ENCODE measurements around the gene TAPT1. TPM values are rescaled to one million over a fixed set of nuclear protein-coding genes. Genes with fewer than 3 reads are reported as not detected.

Gene TAPT1
- total and polyA plus RNA-seq, 3 donors from 2014 or later, result 38.4 to 117 (median 46.1) TPM

- H3K27ac ChIP-seq, result no peak overlapping the region
- TF ChIP-seq POLR2A (IDR thresholded peaks at IDR 0.05), result no peak
- TF ChIP-seq, protein P1, sequence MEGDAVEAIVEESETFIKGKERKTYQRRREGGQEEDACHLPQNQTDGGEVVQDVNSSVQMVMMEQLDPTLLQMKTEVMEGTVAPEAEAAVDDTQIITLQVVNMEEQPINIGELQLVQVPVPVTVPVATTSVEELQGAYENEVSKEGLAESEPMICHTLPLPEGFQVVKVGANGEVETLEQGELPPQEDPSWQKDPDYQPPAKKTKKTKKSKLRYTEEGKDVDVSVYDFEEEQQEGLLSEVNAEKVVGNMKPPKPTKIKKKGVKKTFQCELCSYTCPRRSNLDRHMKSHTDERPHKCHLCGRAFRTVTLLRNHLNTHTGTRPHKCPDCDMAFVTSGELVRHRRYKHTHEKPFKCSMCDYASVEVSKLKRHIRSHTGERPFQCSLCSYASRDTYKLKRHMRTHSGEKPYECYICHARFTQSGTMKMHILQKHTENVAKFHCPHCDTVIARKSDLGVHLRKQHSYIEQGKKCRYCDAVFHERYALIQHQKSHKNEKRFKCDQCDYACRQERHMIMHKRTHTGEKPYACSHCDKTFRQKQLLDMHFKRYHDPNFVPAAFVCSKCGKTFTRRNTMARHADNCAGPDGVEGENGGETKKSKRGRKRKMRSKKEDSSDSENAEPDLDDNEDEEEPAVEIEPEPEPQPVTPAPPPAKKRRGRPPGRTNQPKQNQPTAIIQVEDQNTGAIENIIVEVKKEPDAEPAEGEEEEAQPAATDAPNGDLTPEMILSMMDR (IDR thresholded peaks at IDR 0.05), result no peak
- WGBS, 2 donors, result 84 to 88% methylated on average over 5 of the region's 5 CpGs
These were observed 109.1 kb downstream of the TAPT1 start for GRCh38 chr4:16117164-16117563.

GRCh38 chr4:16116493-16116990, 109.7 kb downstream of the TAPT1 start:
- 71 to 87% methylated on average over 3 of the region's 3 CpGs for WGBS, 2 donors
- H3K4me3 ChIP-seq, result no peak overlapping the region
- no peaks in the 10 kb centered on the region for H3K9me3 ChIP-seq

More at GRCh38 chr4:16117164-16117563, 109.1 kb downstream of the TAPT1 start:
- H3K4me3 ChIP-seq, result no peak overlapping the region
- H3K36me3 ChIP-seq (ENCODE audit: low read depth, missing control alignments), result no peaks in the 10 kb centered on the region
- no peaks in the 10 kb centered on the region for H3K27me3 ChIP-seq
- intact Hi-C loops (cut with DNase I; ENCODE audit: low total_unique reads), result no loop called here
- no peak for DNase-seq
- no peaks in the 10 kb centered on the region for H3K9me3 ChIP-seq
- no peaks in the 10 kb centered on the region for H3K4me1 ChIP-seq

GRCh38 chr4:16116019-16116418, 110.3 kb downstream of the TAPT1 start:
- intact Hi-C loops (cut with DNase I; ENCODE audit: low total_unique reads), result no loop called here
- Histone ChIP-seq H3K27me3 (no peaks in the 10 kb centered on the region), H3K9me3 (no peaks in the 10 kb centered on the region), H3K4me3 (no peak overlapping the region), H3K4me1 (no peaks in the 10 kb centered on the region), H3K27ac (no peak overlapping the region), H3K36me3 (ENCODE audit: low read depth, missing control alignments) (no peaks in the 10 kb centered on the region)
- TF ChIP-seq, protein P1 (IDR thresholded peaks at IDR 0.05), result no peak
- TF ChIP-seq POLR2A (IDR thresholded peaks at IDR 0.05), result no peak
- 93 to 97% methylated on average over 7 of the region's 7 CpGs for WGBS, 2 donors
- no peak for DNase-seq

More at GRCh38 chr4:16116493-16116990, 109.7 kb downstream of the TAPT1 start:
- no peak overlapping the region for H3K27ac ChIP-seq
- no peaks in the 10 kb centered on the region for H3K27me3 ChIP-seq
- TF ChIP-seq, protein P1 (IDR thresholded peaks at IDR 0.05), result no peak
- TF ChIP-seq POLR2A (IDR thresholded peaks at IDR 0.05), result no peak
- no peaks in the 10 kb centered on the region for H3K36me3 ChIP-seq (ENCODE audit: low read depth, missing control alignments)
- H3K4me1 ChIP-seq, result no peaks in the 10 kb centered on the region
- DNase-seq, result no peak
- intact Hi-C loops (cut with DNase I; ENCODE audit: low total_unique reads), result no loop called here

DNA sequence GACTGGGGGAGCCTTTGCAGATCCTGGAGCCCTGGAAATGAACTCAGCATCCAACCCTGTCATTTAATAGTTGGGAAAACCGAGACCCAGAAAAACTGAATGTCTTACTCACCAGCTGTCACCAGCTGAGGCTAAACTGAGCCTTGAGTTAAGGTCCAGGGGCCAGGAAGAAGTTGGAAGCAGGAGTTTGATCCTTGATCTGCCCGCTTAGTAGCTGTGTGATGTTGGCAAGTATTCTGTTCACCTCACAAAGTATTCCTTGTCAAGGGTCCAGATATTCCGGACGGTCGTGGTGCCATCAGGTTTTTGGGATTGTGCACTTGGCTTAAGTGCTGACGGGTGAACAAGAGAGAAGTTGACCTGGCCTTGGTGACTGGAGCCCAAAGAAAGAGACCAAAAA, 111.7 kb downstream of the TAPT1 start:
- DNase-seq, result no peak
- Histone ChIP-seq H3K36me3 (ENCODE audit: low read depth, missing control alignments) (no peaks in the 10 kb centered on the region), H3K4me3 (no peak overlapping the region), H3K27me3 (no peaks in the 10 kb centered on the region), H3K27ac (no peak overlapping the region), H3K9me3 (no peaks in the 10 kb centered on the region), H3K4me1 (no peaks in the 10 kb centered on the region)
- intact Hi-C loops (cut with DNase I; ENCODE audit: low total_unique reads), result no loop called here
- WGBS, 2 donors, result 85 to 88% methylated on average over 6 of the region's 6 CpGs
- TF ChIP-seq, protein P1 (IDR thresholded peaks at IDR 0.05), result no peak
- TF ChIP-seq POLR2A (IDR thresholded peaks at IDR 0.05), result no peak

GRCh38 chr4:16113741-16114140, 112.5 kb downstream of the TAPT1 start:
- DNase-seq, result no peak
- intact Hi-C loops (cut with DNase I; ENCODE audit: low total_unique reads), result no loop called here

More at GRCh38 chr4:16113741-16114140, 112.5 kb downstream of the TAPT1 start:
- 88 to 91% methylated on average over 3 of the region's 3 CpGs for WGBS, 2 donors
- Histone ChIP-seq H3K4me1 (no peaks in the 10 kb centered on the region), H3K36me3 (ENCODE audit: low read depth, missing control alignments) (no peaks in the 10 kb centered on the region), H3K4me3 (no peak overlapping the region), H3K9me3 (no peaks in the 10 kb centered on the region), H3K27me3 (no peaks in the 10 kb centered on the region), H3K27ac (no peak overlapping the region)
- TF ChIP-seq, protein P1 (IDR thresholded peaks at IDR 0.05), result no peak
- TF ChIP-seq POLR2A (IDR thresholded peaks at IDR 0.05), result no peak

Data from testis (tissue), 3 donors.